Ectodermal cell (in vitro differentiated cells): ENCODE results near the gene DIPK2A. TPM values are rescaled to one million over a fixed set of nuclear protein-coding genes. Genes with fewer than 3 reads are reported as not detected.

Experiments
- H3K27ac ChIP-seq: 2 replicates; pipeline ENCODE4 v1.7.0; 2013; ENCODE audit warnings: mild to moderate bottlenecking, low read depth, low read length; ENCODE audit not compliant: insufficient read depth, poor library complexity, severe bottlenecking
- H3K27me3 ChIP-seq: 2 replicates; pipeline ENCODE4 v1.7.0; 2013; ENCODE audit warnings: mild to moderate bottlenecking, low read length; ENCODE audit not compliant: insufficient read depth, control insufficient read depth, poor library complexity, severe bottlenecking
- H3K36me3 ChIP-seq: one replicate; pipeline ENCODE4 v1.7.0; 2013; ENCODE audit warnings: low read length; ENCODE audit not compliant: control insufficient read depth, insufficient read depth
- H3K4me1 ChIP-seq: one replicate; pipeline ENCODE4 v1.7.0; 2013; ENCODE audit warnings: low read length; ENCODE audit not compliant: control insufficient read depth, insufficient read depth
- H3K4me3 ChIP-seq: 2 replicates; pipeline ENCODE4 v1.7.0; 2013; ENCODE audit warnings: low read depth, low read length, control low read depth; ENCODE audit not compliant: insufficient read depth
- H3K9me3 ChIP-seq: 2 replicates; pipeline ENCODE4 v1.7.0; 2013; ENCODE audit warnings: mild to moderate bottlenecking, low read length, moderate library complexity; ENCODE audit not compliant: control insufficient read depth
- WGBS, 2 experiments: methylation state at CpG; one replicate each; pipeline ENCODE4 v1.1.7; 2013; ENCODE audit warnings: missing lambda C conversion rate in 2 of 2; 5-methylcytosine and 5-hydroxymethylcytosine counted together
- polyA plus RNA-seq, 4 experiments: library from polyadenylated mRNA; stranded (reverse); fragments of 50-300 nt; gene quantifications; one replicate each; pipeline ENCODE4 v1.2.3, GENCODE V29; 2013

DIPK2A gene
- 16.3 TPM for polyA plus RNA-seq (2013, experiment 1 of 4)
- 18.5 TPM for polyA plus RNA-seq (2013, experiment 2 of 4)
- 17.2 TPM for polyA plus RNA-seq (2013, experiment 3 of 4)
- 16.7 TPM for polyA plus RNA-seq (2013, experiment 4 of 4)

GRCh38 chr3:143971359-143972154 lies at the start of gene DIPK2A:
DIPK2A (plus strand) TSS chr3:143971823; CDS start chr3:143972333, 510 bp downstream.
- H3K27me3 ChIP-seq = no peaks in the 10 kb centered on the region
- H3K27ac ChIP-seq = peak within 1 kb of the TSS; percentile 94
- no peaks in the 10 kb centered on the region for H3K36me3 ChIP-seq
- peak within 1 kb of the TSS; percentile 68 for H3K4me3 ChIP-seq
- H3K9me3 ChIP-seq = no peaks in the 10 kb centered on the region
- H3K4me1 ChIP-seq = peaks cover 10% of the 10 kb centered on the region
- 0% methylated on average over 67 to 71 of the region's 71 CpGs for WGBS, 2 experiments

GRCh38 chr3:143924522-143925285 lies 46.9 kb upstream of the DIPK2A start:
- Histone ChIP-seq H3K27ac (no peak overlapping the region), H3K36me3 (no peaks in the 10 kb centered on the region), H3K4me1 (no peaks in the 10 kb centered on the region), H3K9me3 (no peaks in the 10 kb centered on the region), H3K27me3 (no peaks in the 10 kb centered on the region), H3K4me3 (no peak overlapping the region)
- whole genome bisulfite sequencing, 2 experiments = 92 to 95% methylated on average over 8 to 9 of the region's 9 CpGs

- Histone ChIP-seq H3K4me1 (no peaks in the 10 kb centered on the region), H3K36me3 (no peaks in the 10 kb centered on the region), H3K4me3 (no peak overlapping the region), H3K27me3 (no peaks in the 10 kb centered on the region), H3K27ac (no peak overlapping the region), H3K9me3 (no peaks in the 10 kb centered on the region)
- 94 to 100% methylated on average over 1 of the region's 1 CpG for WGBS, 2 experiments
These were observed 43.6 kb upstream of the DIPK2A start for GRCh38 chr3:143928056-143928455.

GRCh38 chr3:143928541-143929255 lies 42.9 kb upstream of the DIPK2A start:
- no peaks in the 10 kb centered on the region for H3K36me3 ChIP-seq
- no peaks in the 10 kb centered on the region for H3K4me1 ChIP-seq
- H3K27ac ChIP-seq = no peak overlapping the region
- no peaks in the 10 kb centered on the region for H3K27me3 ChIP-seq
- no peaks in the 10 kb centered on the region for H3K9me3 ChIP-seq
- H3K4me3 ChIP-seq = no peak overlapping the region
- 93 to 96% methylated on average over 2 of the region's 3 CpGs for WGBS, 2 experiments

GRCh38 chr3:143934791-143935190 lies 36.8 kb upstream of the DIPK2A start:
- WGBS, 2 experiments = 60 to 64% methylated on average over 3 of the region's 3 CpGs

GRCh38 chr3:143935678-143936077 lies 35.9 kb upstream of the DIPK2A start:
- H3K27ac ChIP-seq = no peak overlapping the region
- no peaks in the 10 kb centered on the region for H3K36me3 ChIP-seq
- H3K4me3 ChIP-seq = no peak overlapping the region
- H3K27me3 ChIP-seq = no peaks in the 10 kb centered on the region
- 82 to 96% methylated on average over 1 of the region's 1 CpG for WGBS, 2 experiments
- H3K4me1 ChIP-seq = no peaks in the 10 kb centered on the region
- no peaks in the 10 kb centered on the region for H3K9me3 ChIP-seq

More at GRCh38 chr3:143934791-143935190, 36.8 kb upstream of the DIPK2A start:
- no peaks in the 10 kb centered on the region for H3K36me3 ChIP-seq
- no peaks in the 10 kb centered on the region for H3K9me3 ChIP-seq
- no peaks in the 10 kb centered on the region for H3K4me1 ChIP-seq
- H3K27ac ChIP-seq = no peak overlapping the region
- no peak overlapping the region for H3K4me3 ChIP-seq
- H3K27me3 ChIP-seq = no peaks in the 10 kb centered on the region

GRCh38 chr3:143950810-143951209 lies 20.8 kb upstream of the DIPK2A start:
- Histone ChIP-seq H3K4me3 (no peak overlapping the region), H3K27ac (no peak overlapping the region), H3K27me3 (no peaks in the 10 kb centered on the region), H3K36me3 (no peaks in the 10 kb centered on the region), H3K4me1 (no peaks in the 10 kb centered on the region), H3K9me3 (no peaks in the 10 kb centered on the region)
- 94 to 97% methylated on average over 1 to 2 of the region's 2 CpGs for WGBS, 2 experiments

- WGBS, 2 experiments = 87 to 92% methylated on average over 1 of the region's 1 CpG
- Histone ChIP-seq H3K4me3 (no peak overlapping the region), H3K4me1 (no peaks in the 10 kb centered on the region), H3K27me3 (no peaks in the 10 kb centered on the region), H3K36me3 (no peaks in the 10 kb centered on the region), H3K27ac (no peak overlapping the region), H3K9me3 (no peaks in the 10 kb centered on the region)
These were observed 20.2 kb upstream of the DIPK2A start for GRCh38 chr3:143951351-143951971.

GRCh38 chr3:143952569-143953072 lies 19.0 kb upstream of the DIPK2A start:
- Histone ChIP-seq H3K4me3 (no peak overlapping the region), H3K36me3 (no peaks in the 10 kb centered on the region), H3K27ac (no peak overlapping the region), H3K9me3 (no peaks in the 10 kb centered on the region), H3K27me3 (no peaks in the 10 kb centered on the region), H3K4me1 (no peaks in the 10 kb centered on the region)
- WGBS, 2 experiments = 87 to 89% methylated on average over 3 to 4 of the region's 4 CpGs
